GM12801 (cell line): Measurements from ENCODE around the gene CACNA1C.

Source experiments
- CTCF ChIP-seq: IDR thresholded peaks from one replicate; pipeline ENCODE4 v1.5.1; 2011; ENCODE audit warnings: control low read depth; ENCODE audit not compliant: insufficient read length; ENCODE audit errors: extremely low read depth

The CACNA1C gene

GRCh38 chr12:2020511-2020910 is 32.3 kb upstream of the CACNA1C start:
- no peak for TF ChIP-seq CTCF

- no peak for TF ChIP-seq CTCF
Observed at GRCh38 chr12:2023365-2023764, 29.4 kb upstream of the CACNA1C start.

- no peak for TF ChIP-seq CTCF
Observed at GRCh38 chr12:2027351-2027750, 25.4 kb upstream of the CACNA1C start.

GRCh38 chr12:2029851-2030250 is 22.9 kb upstream of the CACNA1C start:
- no peak for TF ChIP-seq CTCF

GRCh38 chr12:2032506-2032905 is 20.3 kb upstream of the CACNA1C start:
- no peak for TF ChIP-seq CTCF

GRCh38 chr12:2034633-2035430 is 18.0 kb upstream of the CACNA1C start:
- no peak for TF ChIP-seq CTCF

GRCh38 chr12:2035431-2036055 is 17.2 kb upstream of the CACNA1C start:
- TF ChIP-seq CTCF = no peak
